ENCODE data around the gene NDUFS6. TPM values are rescaled to one million over a fixed set of nuclear protein-coding genes. Genes with fewer than 3 reads are reported as not detected.

The NDUFS6 gene
- 10 to 100 TPM; 38.7 to 43.5 (median 39.3) TPM for total RNA-seq
- long read RNA-seq, donor 1, transcript NDUFS6-201 (4 exons, 1,082 nt), result major isoform, 37 of 38 reads
- long read RNA-seq, donor 1, partial matches to known transcripts, result 0 of 38 reads
- long read RNA-seq, donor 1, other reads (novel, unspliced or antisense), result 1 of 38 reads
- long read RNA-seq, donor 2, transcript NDUFS6-201 (4 exons, 1,082 nt), result major isoform, 75 of 80 reads
- long read RNA-seq, donor 2, partial matches to known transcripts, result 1 of 80 reads
- long read RNA-seq, donor 2, other reads (novel, unspliced or antisense), result 4 of 80 reads

DNA sequence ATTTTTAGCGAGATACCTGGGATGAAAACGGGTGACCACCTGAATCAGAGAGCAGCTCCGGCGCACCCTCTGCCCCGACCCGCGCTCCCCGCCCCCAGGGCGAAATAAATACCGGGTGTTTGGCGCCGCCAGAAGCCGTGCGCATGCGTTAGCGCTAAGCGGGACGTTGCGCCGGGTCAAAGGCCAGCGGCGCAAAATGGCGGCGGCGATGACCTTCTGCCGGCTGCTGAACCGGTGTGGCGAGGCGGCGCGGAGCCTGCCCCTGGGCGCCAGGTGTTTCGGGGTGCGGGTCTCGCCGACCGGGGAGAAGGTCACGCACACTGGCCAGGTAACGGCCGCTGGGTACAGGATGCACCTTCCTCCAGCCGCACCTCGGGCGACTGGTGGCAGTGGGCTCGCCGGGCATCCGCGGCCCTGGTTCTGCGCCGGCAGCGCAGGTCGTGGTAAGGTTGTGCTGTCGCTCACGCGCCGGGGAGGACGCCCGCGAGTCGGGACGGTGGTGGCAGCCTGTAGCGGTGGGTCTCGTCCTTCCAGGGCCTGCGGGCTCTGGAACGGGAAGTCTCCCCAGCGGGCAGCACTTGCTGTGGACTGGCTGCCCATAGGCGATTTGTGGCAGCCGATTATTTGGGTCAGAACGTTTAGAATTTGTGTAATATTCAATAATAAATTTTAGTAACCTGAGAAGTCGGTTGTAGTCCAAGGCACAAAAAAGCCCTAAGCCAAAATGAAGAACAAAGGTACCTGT, at the start of gene NDUFS6:
TSS of gene NDUFS6 (plus strand) at position 186 of the 745 bp plus-strand sequence. CDS start at position 197, 11 bp downstream.
- TF ChIP-seq, protein P1, sequence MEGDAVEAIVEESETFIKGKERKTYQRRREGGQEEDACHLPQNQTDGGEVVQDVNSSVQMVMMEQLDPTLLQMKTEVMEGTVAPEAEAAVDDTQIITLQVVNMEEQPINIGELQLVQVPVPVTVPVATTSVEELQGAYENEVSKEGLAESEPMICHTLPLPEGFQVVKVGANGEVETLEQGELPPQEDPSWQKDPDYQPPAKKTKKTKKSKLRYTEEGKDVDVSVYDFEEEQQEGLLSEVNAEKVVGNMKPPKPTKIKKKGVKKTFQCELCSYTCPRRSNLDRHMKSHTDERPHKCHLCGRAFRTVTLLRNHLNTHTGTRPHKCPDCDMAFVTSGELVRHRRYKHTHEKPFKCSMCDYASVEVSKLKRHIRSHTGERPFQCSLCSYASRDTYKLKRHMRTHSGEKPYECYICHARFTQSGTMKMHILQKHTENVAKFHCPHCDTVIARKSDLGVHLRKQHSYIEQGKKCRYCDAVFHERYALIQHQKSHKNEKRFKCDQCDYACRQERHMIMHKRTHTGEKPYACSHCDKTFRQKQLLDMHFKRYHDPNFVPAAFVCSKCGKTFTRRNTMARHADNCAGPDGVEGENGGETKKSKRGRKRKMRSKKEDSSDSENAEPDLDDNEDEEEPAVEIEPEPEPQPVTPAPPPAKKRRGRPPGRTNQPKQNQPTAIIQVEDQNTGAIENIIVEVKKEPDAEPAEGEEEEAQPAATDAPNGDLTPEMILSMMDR (IDR thresholded peaks at IDR 0.05), result no peak
- peak within 1 kb of the TSS; percentile 89 for H3K4me3 ChIP-seq
- DNase-seq (peak; percentile 86 to 90 (median 90)), ATAC-seq (peak; percentile 83)
- peaks cover 4% of the 10 kb centered on the region for H3K36me3 ChIP-seq (ENCODE audit: low read depth)
- intact Hi-C loops (cut with DNase I, micrococcal nuclease), result no loop called here
- no peaks in the 10 kb centered on the region for H3K9me3 ChIP-seq
- H3K4me1 ChIP-seq (ENCODE audit: low read depth), result peaks cover 6% of the 10 kb centered on the region

DNA sequence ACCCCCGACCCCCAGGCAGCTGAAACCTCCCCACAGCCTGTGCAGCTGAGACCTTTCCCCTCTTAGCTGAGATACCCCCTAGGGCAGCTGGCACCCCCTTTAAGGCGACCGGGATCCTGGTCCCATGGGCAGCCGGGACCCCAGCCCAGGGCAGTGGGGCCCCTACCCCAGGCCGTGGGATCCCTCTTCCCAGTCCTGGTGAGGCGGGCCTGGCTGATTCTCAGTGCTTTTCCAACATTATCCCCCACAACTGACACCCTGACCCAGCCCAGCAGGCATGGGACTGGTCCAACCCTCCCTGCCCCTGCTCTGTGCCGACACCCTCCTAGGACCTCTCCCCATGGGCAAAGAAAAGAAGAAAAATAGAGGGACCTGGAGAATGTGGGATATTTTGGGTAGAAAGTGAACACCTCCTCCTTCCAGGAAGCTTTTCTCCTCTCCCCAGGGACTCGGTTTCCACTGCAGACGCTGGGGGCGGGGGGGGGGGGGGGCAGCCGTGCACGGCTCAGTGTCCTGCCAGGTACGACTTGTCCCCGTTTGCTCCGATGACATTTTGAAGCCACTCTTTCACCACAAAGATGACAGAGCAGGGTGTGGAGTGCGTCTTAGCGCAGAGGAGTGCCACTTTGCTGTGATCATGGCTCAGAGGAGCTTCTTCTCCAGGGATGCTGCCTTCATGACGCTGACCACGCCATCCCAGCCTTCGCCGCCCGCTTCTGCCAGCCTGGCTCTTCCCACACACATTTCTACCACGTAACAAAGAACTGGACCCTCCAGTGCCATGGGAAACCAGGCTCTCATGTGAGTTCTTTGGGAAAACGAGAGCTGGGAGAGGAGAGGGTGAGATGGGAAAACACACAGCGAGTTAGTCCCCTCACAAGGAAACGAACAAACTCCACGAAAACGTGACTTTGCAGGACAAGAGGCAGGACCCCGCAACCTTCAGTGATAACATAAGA, 49.1 kb upstream of the NDUFS6 start:
- H3K4me3 ChIP-seq, result no peak overlapping the region
- no peaks in the 10 kb centered on the region for H3K9me3 ChIP-seq
- H3K4me1 ChIP-seq (ENCODE audit: low read depth), result no peaks in the 10 kb centered on the region
- no peaks in the 10 kb centered on the region for H3K36me3 ChIP-seq (ENCODE audit: low read depth)
- intact Hi-C loops (cut with DNase I, micrococcal nuclease), result no loop called here
- ATAC-seq (no peak), DNase-seq (no peak)
- TF ChIP-seq, protein P1 (IDR thresholded peaks at IDR 0.05), result no peak

DNA sequence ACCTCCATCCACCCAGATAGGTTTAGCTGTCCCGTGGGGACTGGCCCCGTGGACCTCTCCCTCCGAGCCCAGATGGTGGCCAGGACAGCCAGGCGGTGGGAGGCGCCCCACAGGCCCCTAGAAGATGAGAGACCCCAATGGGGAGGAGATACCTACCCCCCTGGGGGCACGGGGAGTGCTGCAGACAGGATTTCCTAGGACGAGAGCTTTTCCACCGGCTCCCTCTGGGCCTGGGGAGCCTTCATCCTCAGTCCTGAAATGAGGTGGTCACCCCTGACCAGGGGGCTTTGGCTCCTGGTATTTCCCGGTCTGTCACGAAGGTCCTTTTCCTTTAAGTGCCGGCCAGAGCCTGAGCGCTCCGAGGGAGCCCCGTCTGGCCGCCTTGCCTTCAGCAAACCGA, 48.3 kb upstream of the NDUFS6 start:
- DNase-seq (no peak), ATAC-seq (no peak)
- Histone ChIP-seq H3K4me1 (ENCODE audit: low read depth) (no peaks in the 10 kb centered on the region), H3K4me3 (no peak overlapping the region), H3K36me3 (ENCODE audit: low read depth) (no peaks in the 10 kb centered on the region), H3K9me3 (no peaks in the 10 kb centered on the region)
- intact Hi-C loops (cut with DNase I, micrococcal nuclease), result no loop called here
- TF ChIP-seq, protein P1 (IDR thresholded peaks at IDR 0.05), result no peak

DNA sequence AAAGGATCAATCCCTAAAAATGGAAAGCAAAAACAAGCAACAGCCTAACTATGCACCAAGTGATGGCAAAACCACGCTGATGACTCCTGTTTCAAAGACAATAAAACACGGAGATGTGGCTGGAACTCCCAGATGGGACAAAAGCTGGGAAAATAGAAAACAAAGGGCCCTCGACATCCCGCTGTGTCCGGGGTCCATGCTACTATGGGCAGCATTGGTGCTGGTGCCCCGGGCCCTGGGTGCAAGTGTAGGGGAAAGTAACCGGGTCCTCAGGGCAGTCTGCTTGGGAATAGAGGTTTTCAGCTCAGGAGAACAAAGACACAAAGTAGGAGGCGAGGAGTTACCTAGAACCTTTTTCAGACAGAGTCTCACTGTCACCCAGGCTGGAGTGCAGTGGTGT, 47.7 kb upstream of the NDUFS6 start:
- ATAC-seq, result no peak
- no peaks in the 10 kb centered on the region for H3K9me3 ChIP-seq
- no peaks in the 10 kb centered on the region for H3K36me3 ChIP-seq (ENCODE audit: low read depth)
- no peak for DNase-seq
- H3K4me1 ChIP-seq (ENCODE audit: low read depth), result no peaks in the 10 kb centered on the region
- intact Hi-C loops (cut with DNase I, micrococcal nuclease), result no loop called here
- TF ChIP-seq, protein P1 (IDR thresholded peaks at IDR 0.05), result no peak
- no peak overlapping the region for H3K4me3 ChIP-seq

DNA sequence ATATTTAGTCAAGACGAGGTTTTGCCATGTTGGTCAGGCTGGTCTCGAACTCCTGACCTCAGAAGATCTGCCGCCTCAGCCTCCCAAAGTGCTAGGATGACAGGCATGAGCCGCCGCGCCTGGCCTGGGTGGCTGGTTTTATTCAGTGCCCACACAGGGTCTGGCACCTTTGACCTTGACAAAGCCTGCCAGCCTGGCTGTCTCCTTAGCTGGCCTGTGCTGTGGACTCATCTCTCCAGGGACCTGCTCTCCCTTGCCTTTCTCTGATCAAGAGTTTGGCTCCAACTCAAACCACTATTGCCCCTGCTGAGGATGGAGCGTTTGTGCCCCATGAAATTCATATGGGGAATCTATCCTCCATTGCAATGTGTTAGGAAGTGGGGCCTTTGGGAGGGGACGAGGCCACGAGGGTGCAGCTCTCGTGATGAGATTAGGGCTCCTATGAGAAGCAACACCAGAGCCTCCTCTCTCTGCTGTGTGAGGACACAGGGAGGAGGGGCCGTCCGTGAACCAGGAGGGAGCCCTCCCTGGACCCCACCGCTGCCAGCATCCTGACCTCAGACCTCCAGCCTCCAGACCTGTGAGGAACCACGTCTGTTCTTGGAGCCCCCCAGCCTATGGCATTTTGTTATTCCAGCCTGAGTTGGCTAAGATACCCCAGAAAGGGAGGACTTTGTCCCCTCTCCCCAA, 46.5 kb upstream of the NDUFS6 start:
- Histone ChIP-seq H3K9me3 (no peaks in the 10 kb centered on the region), H3K36me3 (ENCODE audit: low read depth) (no peaks in the 10 kb centered on the region), H3K4me3 (no peak overlapping the region), H3K4me1 (ENCODE audit: low read depth) (no peaks in the 10 kb centered on the region)
- TF ChIP-seq, protein P1 (IDR thresholded peaks at IDR 0.05), result no peak
- intact Hi-C loops (cut with DNase I, micrococcal nuclease), result no loop called here
- DNase-seq, result peak in 1 of 3 donors; percentile 19
- ATAC-seq, result no peak
